SK-N-SH (cell line): Measurements from ENCODE around the gene ATP4A. TPM values are rescaled to one million over a fixed set of nuclear protein-coding genes. Genes with fewer than 3 reads are reported as not detected.

Source experiments
- CTCF ChIA-PET: fragments of 300-600, 350-600 bp; formaldehyde crosslinking; extraction: SDS; loops from one replicate; lab custom pipeline; 2021; lab: Yijun Ruan, JAX
- POLR2A ChIA-PET: fragments of 350-600 bp; sonication (Branson Sonifier 250); formaldehyde crosslinking; extraction: SDS; loops from one replicate; lab custom pipeline; 2020; ENCODE audit warnings: antibody characterized with exemption, inconsistent platforms; lab: Yijun Ruan, JAX
- DNase-seq: peaks from one replicate; pipeline ENCODE4 v3.0.0; 2012
- H2AFZ ChIP-seq: fragments of 200-600 bp; sonication (generic); 2 replicates; pipeline ENCODE4 v1.8.1; 2016; ENCODE audit warnings: antibody characterized with exemption, mild to moderate bottlenecking, low read depth
- H3F3A ChIP-seq: fragments of 200-600 bp; sonication (generic); replicated peaks from 2 replicates; pipeline ENCODE3; 2016; ENCODE audit warnings: antibody characterized with exemption, mild to moderate bottlenecking; ENCODE audit not compliant: insufficient read depth
- H3K27ac ChIP-seq, 2 experiments: fragments of 200-500 bp in 1 of 2; fragments of 200-600 bp in 1 of 2; sonication (Bioruptor generic) in 1 of 2; sonication (generic), shearing (Covaris generic) in 1 of 2; 2 replicates each; pipeline versions ENCODE4 v1.5.1 to v1.6.1; 2014 to 2016; ENCODE audit warnings: low read depth in 2 of 2, inconsistent platforms in 1 of 2, low read length in 1 of 2, mild to moderate bottlenecking in 1 of 2, mixed read lengths in 1 of 2
- H3K27me3 ChIP-seq: fragments of 200-600 bp; sonication (generic), shearing (Covaris generic); 2 replicates; pipeline ENCODE4 v1.6.1; 2016; ENCODE audit warnings: mixed run types; ENCODE audit not compliant: insufficient read depth
- H3K36me3 ChIP-seq, 2 experiments: fragments of 200-500 bp in 1 of 2; fragments of 200-600 bp in 1 of 2; sonication (Bioruptor generic) in 1 of 2; sonication (generic) in 1 of 2; replicated peaks in 1 of 2; 2 replicates each; pipeline versions ENCODE3 to v1.5.1; 2014 to 2016; ENCODE audit warnings: low read length in 1 of 2, mild to moderate bottlenecking in 1 of 2; ENCODE audit not compliant: insufficient read depth in 2 of 2, control insufficient read depth in 1 of 2
- H3K4me1 ChIP-seq, 2 experiments: fragments of 200-500 bp in 1 of 2; fragments of 200-600 bp in 1 of 2; sonication (Bioruptor generic) in 1 of 2; sonication (generic), shearing (Covaris generic) in 1 of 2; 2 replicates each; pipeline versions ENCODE4 v1.5.1 to v1.6.1; 2014 to 2016; ENCODE audit warnings: low read depth in 1 of 2, low read length in 1 of 2, mixed run types in 1 of 2; ENCODE audit not compliant: insufficient read depth in 2 of 2, control insufficient read depth in 1 of 2
- H3K4me2 ChIP-seq: fragments of 200-600 bp; sonication (generic), shearing (Covaris generic); 2 replicates; pipeline ENCODE4 v1.6.1; 2017; ENCODE audit warnings: mixed run types
- H3K4me3 ChIP-seq, 2 experiments: fragments of 200-500 bp in 1 of 2; fragments of 200-600 bp in 1 of 2; sonication (Bioruptor generic) in 1 of 2; sonication (generic), shearing (Covaris generic) in 1 of 2; 2 replicates each; pipeline versions ENCODE4 v1.5.1 to v1.8.1; 2014 to 2016; ENCODE audit warnings: low read depth in 2 of 2, inconsistent platforms in 1 of 2, low read length in 1 of 2, mild to moderate bottlenecking in 1 of 2, mixed read lengths in 1 of 2, moderate library complexity in 1 of 2
- H3K79me2 ChIP-seq: fragments of 200-600 bp; sonication (generic); 2 replicates; pipeline ENCODE4 v1.8.1; 2017; ENCODE audit warnings: mild to moderate bottlenecking; ENCODE audit not compliant: insufficient read depth
- H3K9ac ChIP-seq: fragments of 200-600 bp; sonication (generic); 2 replicates; pipeline ENCODE4 v1.6.1; 2017; ENCODE audit warnings: mixed run types
- H3K9me2 ChIP-seq: fragments of 200-600 bp; sonication (generic); 2 replicates; pipeline ENCODE4 v1.6.1; 2017; ENCODE audit warnings: mixed run types
- H3K9me3 ChIP-seq: fragments of 200-600 bp; sonication (generic); 2 replicates; pipeline ENCODE4 v1.6.1; 2017; ENCODE audit warnings: mixed run types, mild to moderate bottlenecking, moderate library complexity
- H4K20me1 ChIP-seq: fragments of 200-600 bp; sonication (generic); 2 replicates; pipeline ENCODE4 v1.6.1; 2017; ENCODE audit warnings: mild to moderate bottlenecking, mixed run types; ENCODE audit not compliant: insufficient read depth
- EP300 ChIP-seq, 2 experiments: IDR thresholded peaks; 2 replicates each; pipeline versions ENCODE4 v1.4.0 to v1.6.1; 2012; ENCODE audit warnings: borderline replicate concordance in 1 of 2, low read depth in 1 of 2, low read length in 1 of 2
- FOXJ3 ChIP-seq: sonication (generic); formaldehyde crosslinking; IDR thresholded peaks from 2 replicates; pipeline ENCODE4 v1.5.1; 2020; ENCODE audit warnings: mild to moderate bottlenecking, missing genetic modification reagents
- FOXM1 ChIP-seq: IDR thresholded peaks from 2 replicates; pipeline ENCODE4 v1.4.0; 2012; ENCODE audit warnings: low read depth, mild to moderate bottlenecking
- GABPA ChIP-seq: IDR thresholded peaks from 2 replicates; pipeline ENCODE4 v1.4.0; 2012; ENCODE audit warnings: low read depth, mild to moderate bottlenecking
- GATA2 ChIP-seq: sonication (generic); formaldehyde crosslinking; IDR thresholded peaks from 2 replicates; pipeline ENCODE4 v1.5.0; 2020; ENCODE audit warnings: mild to moderate bottlenecking, missing genetic modification reagents
- JUND ChIP-seq: IDR thresholded peaks from 2 replicates; pipeline ENCODE4 v1.4.0; 2012
- NFIC ChIP-seq: IDR thresholded peaks from 2 replicates; pipeline ENCODE4 v1.4.0; 2012; ENCODE audit warnings: borderline replicate concordance
- PBX3 ChIP-seq: IDR thresholded peaks from 2 replicates; pipeline ENCODE4; 2012
- POLR2AphosphoS5 ChIP-seq: IDR thresholded peaks from 2 replicates; pipeline ENCODE4 v1.6.1; 2012; ENCODE audit warnings: low read depth, low read length
- RAD21 ChIP-seq: IDR thresholded peaks from 2 replicates; pipeline ENCODE4 v1.6.1; 2012; ENCODE audit warnings: mild to moderate bottlenecking, low read length
- RCOR1 ChIP-seq: fragments of 150-350 bp; IDR thresholded peaks from 2 replicates; pipeline ENCODE4 v1.6.1; 2017; ENCODE audit warnings: antibody characterized with exemption, low read length
- REST ChIP-seq: IDR thresholded peaks from 2 replicates; pipeline ENCODE4 v1.6.1; 2012; ENCODE audit warnings: mild to moderate bottlenecking, low read depth, low read length, moderate library complexity
- RFX5 ChIP-seq: IDR thresholded peaks from 2 replicates; pipeline ENCODE4 v1.6.1; 2012; ENCODE audit warnings: mild to moderate bottlenecking, improper control_type of control experiment, low read length
- RXRA ChIP-seq: IDR thresholded peaks from 2 replicates; pipeline ENCODE4 v1.4.0; 2012; ENCODE audit warnings: low read depth, mild to moderate bottlenecking, borderline replicate concordance
- TAF1 ChIP-seq: IDR thresholded peaks from 2 replicates; pipeline ENCODE4 v1.6.1; 2012; ENCODE audit warnings: low read depth, mild to moderate bottlenecking, low read length, moderate library complexity, borderline replicate concordance
- TCF12 ChIP-seq: IDR thresholded peaks from 2 replicates; pipeline ENCODE4 v1.4.0; 2012
- TEAD4 ChIP-seq: IDR thresholded peaks from 2 replicates; pipeline ENCODE4 v1.4.0; 2012; ENCODE audit warnings: mild to moderate bottlenecking, borderline replicate concordance; ENCODE audit not compliant: insufficient read depth
- USF1 ChIP-seq: IDR thresholded peaks from 2 replicates; pipeline ENCODE4 v1.4.0; 2012; ENCODE audit warnings: low read depth, borderline replicate concordance
- YY1 ChIP-seq: IDR thresholded peaks from 2 replicates; pipeline ENCODE4 v1.4.0; 2012; ENCODE audit warnings: low read depth, mild to moderate bottlenecking
- WGBS: methylation state at CpG from one replicate; pipeline ENCODE4 v1.1.6; 2017; ENCODE audit warnings: low lambda C conversion rate; 5-methylcytosine and 5-hydroxymethylcytosine counted together
- polyA plus RNA-seq, 3 experiments: library from polyadenylated mRNA; depleted of rRNA; stranded (reverse); fragments of >200 nt; gene quantifications; 2 replicates each; pipeline ENCODE4 v1.2.3, GENCODE V29; 2012

The ATP4A gene
- polyA plus RNA-seq, 1 of the 3 experiments (the other 2 are of a cell fraction): not detected

DNA sequence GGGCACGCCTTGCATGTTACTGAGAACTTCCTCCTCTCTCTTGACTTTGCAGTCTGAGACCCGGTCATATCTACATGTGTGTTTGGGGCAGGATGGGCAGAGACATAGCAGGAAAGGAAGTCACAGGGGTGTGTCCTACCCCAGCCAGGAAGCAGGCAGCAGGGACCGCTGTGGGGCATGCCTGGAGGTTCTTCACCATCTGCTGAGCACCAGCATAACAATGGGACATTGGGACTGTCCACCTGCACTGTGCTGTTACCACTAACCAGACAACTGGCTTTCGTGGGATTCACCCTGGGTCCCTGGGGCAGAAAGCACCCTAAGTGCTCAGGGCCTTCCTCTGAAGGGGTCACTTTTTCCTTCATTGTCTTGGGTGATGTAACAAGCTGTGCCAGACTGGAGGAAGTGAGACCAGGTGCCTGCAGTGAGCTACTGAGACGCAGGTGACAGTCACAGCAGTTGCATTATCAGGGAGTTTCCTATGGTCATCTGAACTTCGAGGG is 46.4 kb upstream of the ATP4A start:
- Histone ChIP-seq H3K27me3 (no peaks in the 10 kb centered on the region), H3K4me1 (peaks cover 0 to 10% of the 10 kb centered on the region in 2 experiments; a peak in 1 of 4 replicates)
- WGBS: 19% methylated on average over 6 of the region's 6 CpGs
- TF ChIP-seq RCOR1 (no peak), USF1 (no peak), TEAD4 (no peak), PBX3 (no peak), REST (no peak), FOXJ3 (CRISPR knock-in tag) (no peak), NFIC (no peak), RFX5 (no peak), GABPA (no peak), POLR2AphosphoS5 (no peak), RXRA (no peak), YY1 (no peak), FOXM1 (no peak), RAD21 (no peak), TAF1 (no peak), GATA2 (CRISPR knock-in tag) (no peak), TCF12 (no peak), EP300 (IDR thresholded peaks at IDR 0.05; ENCODE audit: borderline replicate concordance in 1 of 2, low read depth in 1 of 2, low read length in 1 of 2) (no peak), JUND (no peak)
- TF ChIP-seq, all 33 proteins: peak for 0
- H3K36me3 ChIP-seq: no peaks in the 10 kb centered on the region
- no peak overlapping the region for H2AFZ ChIP-seq
- no peak overlapping the region for H3K9ac ChIP-seq
- H4K20me1 ChIP-seq: no peaks in the 10 kb centered on the region
- H3K79me2 ChIP-seq: peaks cover 3% of the 10 kb centered on the region; the same call in 1 of the 2 replicates
- 0 out of 2 replicates have a peak, but pooled peaks cover 4% of the 10 kb centered on the region for H3K9me3 ChIP-seq
- CTCF ChIA-PET: interaction anchor here (1.1 to 4.1 kb wide), 2 partner anchors 52 to 61 kb away, joined by 4 to 13 read pairs; no protein-coding TSS in a partner anchor
- no peak overlapping the region for H3K27ac ChIP-seq
- H3K4me2 ChIP-seq: no peak overlapping the region
- H3F3A ChIP-seq: no peaks in the 10 kb centered on the region
- DNase-seq: no peak
- POLR2A ChIA-PET: no interaction called here
- H3K4me3 ChIP-seq: no peak overlapping the region
- no peaks in the 10 kb centered on the region for H3K9me2 ChIP-seq
